ENCODE measurements around the gene LPAR3. TPM values are rescaled to one million over a fixed set of nuclear protein-coding genes. Genes with fewer than 3 reads are reported as not detected.

The LPAR3 gene
- total RNA-seq, 4 donors from 2014 or later, result 0.72 TPM; not detected in 3

- no peak for TF ChIP-seq CTCF (IDR thresholded peaks at IDR 0.05)
- ATAC-seq (ENCODE audit: low FRiP score) (no peak), DNase-seq (ENCODE audit: low spot score) (no peak)
These were observed 89.4 kb downstream of the LPAR3 start for GRCh38 chr1:84803604-84804003.

GRCh38 chr1:84802567-84803232 lies 90.3 kb downstream of the LPAR3 start:
- ATAC-seq (ENCODE audit: low FRiP score), result no peak
- TF ChIP-seq CTCF (IDR thresholded peaks at IDR 0.05), result no peak
- no peak for DNase-seq (ENCODE audit: low spot score)

GRCh38 chr1:84800090-84801073 lies 92.6 kb downstream of the LPAR3 start:
- no peak for TF ChIP-seq CTCF (IDR thresholded peaks at IDR 0.05)
- DNase-seq (ENCODE audit: low spot score), result no peak
- no peak for ATAC-seq (ENCODE audit: low FRiP score)

GRCh38 chr1:84797603-84798002 lies 95.4 kb downstream of the LPAR3 start:
- no peak for TF ChIP-seq CTCF (IDR thresholded peaks at IDR 0.05)
- DNase-seq (ENCODE audit: low spot score), result no peak
- ATAC-seq (ENCODE audit: low FRiP score), result no peak

- no peak for TF ChIP-seq CTCF (IDR thresholded peaks at IDR 0.05)
- ATAC-seq (ENCODE audit: low FRiP score) (no peak), DNase-seq (ENCODE audit: low spot score) (no peak)
These were observed 96.9 kb downstream of the LPAR3 start for GRCh38 chr1:84795966-84796600.

GRCh38 chr1:84795213-84795612 lies 97.8 kb downstream of the LPAR3 start:
- no peak for ATAC-seq (ENCODE audit: low FRiP score)
- no peak for TF ChIP-seq CTCF (IDR thresholded peaks at IDR 0.05)
- no peak for DNase-seq (ENCODE audit: low spot score)
